DMS 273 (cell line): Measurements from ENCODE around the gene NDUFS6.
A peak's percentile ranks its signal among the peaks of the same experiment; 100 is the strongest.
"Not testable (repeated sequence)": the region's sequence is repeated elsewhere in the genome, so short reads cannot be mapped to it uniquely, and the experiment has no call there.

ENCODE experiments used
- DNase-seq: peaks from one replicate; lab custom pipeline; 2025; ENCODE audit not compliant: unreplicated experiment; lab: John Stamatoyannopoulos, UW

Gene NDUFS6

DNA sequence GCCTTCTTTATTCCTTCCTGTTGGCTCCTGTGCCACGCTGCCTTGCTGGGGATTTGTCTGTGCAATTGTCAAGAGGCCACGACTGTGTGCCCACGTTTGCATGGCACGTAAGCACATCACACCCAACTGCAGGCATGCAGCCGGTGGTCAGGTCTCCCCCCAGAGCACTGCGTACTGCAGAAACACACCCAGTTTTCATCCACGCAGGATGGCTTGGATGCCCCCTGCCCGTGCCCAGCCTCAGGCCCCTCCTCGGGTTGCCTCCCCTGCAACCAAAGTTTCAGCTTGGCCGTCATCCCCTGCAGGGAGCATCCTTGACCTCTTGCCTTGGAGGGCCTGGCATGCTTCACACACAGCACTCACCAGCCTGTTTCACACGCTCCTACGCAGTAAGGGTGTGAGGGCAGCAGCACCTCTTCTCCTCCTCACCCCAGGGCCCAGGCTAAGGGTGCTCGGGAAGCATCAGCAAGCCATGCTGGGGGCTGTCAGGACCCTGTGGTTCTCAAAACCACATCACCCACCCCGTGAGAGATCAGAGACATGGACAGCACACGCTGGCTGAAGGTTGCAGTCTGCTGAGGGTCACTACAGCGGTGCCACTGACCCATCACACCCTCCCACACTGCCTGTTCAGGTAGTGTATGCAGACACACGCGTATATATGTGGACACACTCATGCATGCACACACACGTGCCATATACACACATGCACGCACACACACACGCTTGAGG is 4.7 kb upstream of the NDUFS6 start:
- DNase-seq = no peak

DNA sequence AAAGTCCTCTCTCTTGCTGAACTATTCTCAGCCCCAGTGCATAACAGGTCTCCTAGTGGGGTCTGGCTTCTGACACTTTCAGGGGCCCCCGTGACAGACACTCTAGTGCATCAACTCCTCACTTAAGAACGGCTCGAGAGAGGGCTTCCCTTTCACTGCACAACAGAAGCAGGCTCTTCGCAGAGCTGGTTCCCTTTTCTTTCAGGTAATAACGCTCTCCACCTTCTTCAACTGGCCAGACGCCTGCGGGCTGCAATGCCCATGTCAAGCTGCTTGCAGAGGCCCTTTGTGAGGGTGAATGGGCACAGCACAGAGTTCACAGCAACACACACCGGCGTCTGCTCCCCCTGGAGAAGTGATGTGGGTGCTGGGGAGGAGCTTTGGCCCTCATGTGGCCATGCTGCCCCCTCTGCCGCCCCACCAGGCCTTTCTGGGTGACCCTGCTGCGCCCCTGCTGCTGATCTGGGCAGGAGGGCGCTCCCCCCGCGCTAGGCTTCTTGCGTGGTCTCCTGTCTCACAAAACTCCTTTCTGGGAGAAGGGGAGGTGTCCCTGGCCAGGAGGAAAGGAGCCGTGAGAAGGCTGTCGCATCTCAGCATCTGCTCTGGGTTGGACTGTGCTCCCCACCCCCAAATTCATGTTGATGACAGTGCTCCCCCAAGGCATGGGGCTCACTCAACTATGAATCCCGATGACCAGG is 4.0 kb upstream of the NDUFS6 start:
- DNase-seq = no peak

DNA sequence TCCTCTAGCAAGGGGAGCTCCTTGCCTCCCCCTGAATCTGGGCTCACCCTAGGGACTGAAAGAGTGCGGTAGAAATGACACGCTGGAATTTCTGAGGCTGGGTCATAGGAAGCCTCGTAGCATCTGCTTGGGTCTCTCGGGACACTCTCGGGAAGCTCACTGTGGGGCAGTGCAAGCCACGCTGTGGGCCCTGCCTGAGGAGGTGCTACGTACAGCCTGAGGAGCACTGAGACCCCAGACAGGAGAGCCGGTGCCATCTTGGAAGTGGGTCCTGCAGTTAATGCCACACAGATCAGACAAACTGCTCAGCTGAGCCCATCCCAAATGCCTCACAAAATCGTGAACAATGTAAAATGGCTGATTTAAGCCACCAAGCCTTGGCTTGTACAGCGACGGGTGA is 3.4 kb upstream of the NDUFS6 start:
- DNase-seq = no peak

DNA sequence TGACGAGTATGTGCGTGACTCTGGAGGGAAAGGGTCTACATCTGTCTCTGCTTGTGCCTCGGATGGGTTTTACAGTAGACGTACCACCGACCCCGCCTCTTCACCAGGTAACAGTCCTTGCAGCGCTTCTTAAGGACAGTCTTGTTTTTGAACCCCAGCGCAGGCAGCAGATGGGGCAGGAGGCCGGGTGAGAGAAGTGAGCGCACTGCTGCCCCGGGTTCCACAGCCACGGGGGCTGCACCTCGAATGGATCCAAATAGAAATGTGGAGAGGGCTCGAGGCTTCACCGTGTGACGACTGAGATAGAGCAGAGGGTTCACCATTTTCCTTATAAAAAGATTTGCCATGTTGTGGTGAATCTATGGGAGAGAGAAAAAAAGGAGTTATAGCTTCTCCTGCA is 2.6 kb upstream of the NDUFS6 start:
- DNase-seq = not testable (repeated sequence)

DNA sequence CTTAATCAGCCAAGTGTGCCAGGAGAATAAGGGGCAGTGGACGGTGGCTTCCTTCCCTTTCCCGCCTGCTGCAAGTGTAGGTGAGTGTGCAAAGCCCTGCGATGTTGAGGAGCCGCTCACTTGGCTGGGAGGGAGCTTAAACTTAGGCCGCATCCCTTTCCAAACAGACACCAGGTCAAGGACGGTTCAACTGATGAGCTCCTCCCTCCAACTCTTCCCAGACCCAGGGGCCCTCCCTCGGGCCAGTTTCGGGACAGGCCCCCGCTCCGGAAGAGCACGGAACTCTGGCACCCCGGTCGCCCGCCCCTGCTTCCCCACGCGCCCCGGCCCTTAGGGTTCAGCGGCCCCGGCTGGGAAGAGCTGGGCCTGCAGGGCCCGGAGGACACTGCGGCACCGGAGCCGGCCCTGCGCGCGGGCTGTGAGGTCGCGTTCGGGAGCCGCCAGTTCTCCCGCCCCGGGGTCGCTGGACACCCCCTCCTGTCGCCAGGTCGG is 2.1 kb upstream of the NDUFS6 start:
- DNase-seq = peak; percentile 39

DNA sequence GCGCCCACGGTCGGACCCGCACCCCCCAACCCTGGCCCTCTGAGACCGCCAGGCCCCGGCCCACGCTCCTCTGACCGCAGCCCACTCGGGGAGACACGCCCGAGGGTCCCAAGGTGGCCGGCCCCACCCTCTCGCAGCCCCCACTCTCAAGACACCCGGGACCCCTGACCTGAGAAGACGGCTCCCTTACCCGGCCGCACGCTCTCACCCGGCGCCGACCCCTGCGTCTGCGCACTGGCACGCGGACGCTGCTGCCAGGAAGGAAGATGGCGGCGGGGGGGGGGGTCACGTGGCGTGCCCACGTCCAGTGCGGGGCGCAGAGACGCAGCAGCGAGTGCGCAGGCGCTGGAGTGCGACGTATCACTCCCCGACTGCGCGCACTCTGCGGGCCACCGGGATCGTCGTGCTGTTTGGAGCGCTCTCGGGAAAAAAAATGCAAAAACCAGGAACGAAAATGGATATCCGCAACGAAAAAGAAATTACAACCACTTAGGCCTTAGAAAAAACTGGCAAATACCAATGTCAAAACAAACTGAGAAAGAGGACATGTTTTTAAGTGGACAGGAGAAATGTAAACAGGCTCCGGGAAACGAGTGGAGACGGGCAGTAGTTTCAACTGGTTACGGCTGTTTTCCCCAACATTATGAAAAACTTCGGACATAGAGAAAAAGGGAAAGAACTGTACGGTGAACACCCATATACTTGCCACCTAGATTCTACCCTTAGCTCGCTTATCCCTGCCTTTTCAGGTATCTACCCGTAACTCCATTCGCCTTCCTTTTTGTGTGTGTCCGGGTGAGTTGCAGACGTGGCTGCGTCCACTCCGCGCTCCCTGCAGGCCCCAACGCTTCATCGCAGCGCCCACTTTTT is 1.4 kb upstream of the NDUFS6 start, which contains the start of gene MRPL36:
Gene MRPL36 (minus strand): TSS at position 236 of the 870 bp plus-strand sequence. CDS start 902 bp downstream, outside the sequence.
- peak; percentile 97 for DNase-seq

DNA sequence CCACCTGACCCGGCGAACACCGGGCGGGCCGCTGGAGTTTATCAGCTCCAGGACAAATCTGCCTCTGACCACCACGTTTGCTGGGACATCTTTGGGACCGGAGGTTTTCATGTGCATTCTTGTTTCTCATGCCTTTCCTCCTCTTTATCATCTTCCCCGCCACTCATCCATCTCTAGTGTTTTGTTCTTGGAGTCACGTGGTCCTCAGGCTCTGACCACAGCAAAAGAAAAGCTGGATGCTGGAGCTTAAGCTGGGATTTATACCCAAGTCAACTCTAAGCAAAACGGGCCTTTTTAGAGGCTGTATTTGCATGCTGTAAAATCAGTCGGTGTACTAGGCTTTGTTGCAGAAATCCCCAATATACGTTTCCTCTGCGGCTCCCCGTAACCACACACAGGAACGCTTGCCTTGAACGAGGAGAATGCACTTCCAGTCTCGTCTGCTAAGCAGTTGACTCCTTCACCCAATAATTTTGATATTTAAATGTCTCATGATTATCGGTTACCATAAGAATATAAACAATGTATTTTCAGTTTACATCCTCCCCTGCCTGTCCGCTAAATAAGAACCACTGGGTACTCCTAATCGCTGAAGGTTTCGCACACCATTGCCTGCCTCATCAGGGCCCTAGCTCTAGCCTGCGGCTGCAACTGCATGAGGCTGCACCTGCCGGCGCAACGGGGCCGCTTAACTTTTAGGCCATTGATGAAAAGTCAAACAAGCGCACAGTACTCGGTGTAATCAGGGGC is 560 bp upstream of the NDUFS6 start:
- peak; percentile 84 for DNase-seq

DNA sequence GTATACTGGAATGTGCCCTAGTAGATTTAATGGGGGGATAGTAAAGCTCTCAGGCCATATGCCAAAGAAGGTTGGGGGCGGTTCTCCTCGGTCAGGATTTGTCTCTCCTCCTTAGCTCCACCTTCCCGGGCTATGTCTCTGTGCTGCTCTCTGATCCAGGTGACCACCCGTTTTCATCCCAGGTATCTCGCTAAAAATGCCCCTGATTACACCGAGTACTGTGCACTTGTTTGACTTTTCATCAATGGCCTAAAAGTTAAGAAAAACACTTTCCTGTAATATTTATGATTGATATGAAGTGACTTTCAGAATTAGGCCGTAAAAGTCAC is 724 bp downstream of the NDUFS6 start:
- peak; percentile 64 for DNase-seq

DNA sequence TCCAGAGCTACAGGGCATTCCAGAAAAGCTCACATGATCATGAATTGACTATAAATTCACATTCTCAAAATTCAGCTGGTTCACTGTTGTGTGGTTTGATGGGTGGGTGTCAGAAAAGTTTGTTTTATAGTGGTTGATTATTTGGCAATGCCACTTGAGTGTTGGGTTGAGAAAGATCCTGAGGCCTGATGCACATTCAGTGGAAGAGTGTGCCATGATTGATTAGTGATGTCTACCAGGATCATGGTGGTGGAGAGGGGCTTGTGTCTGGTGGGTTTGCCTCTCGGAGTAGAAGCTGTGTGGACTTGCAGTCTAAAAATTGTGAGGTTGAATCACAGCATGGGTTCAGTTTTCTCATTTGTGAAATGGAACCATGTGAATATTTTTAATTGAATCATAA is 2.0 kb downstream of the NDUFS6 start:
- DNase-seq = no peak

DNA sequence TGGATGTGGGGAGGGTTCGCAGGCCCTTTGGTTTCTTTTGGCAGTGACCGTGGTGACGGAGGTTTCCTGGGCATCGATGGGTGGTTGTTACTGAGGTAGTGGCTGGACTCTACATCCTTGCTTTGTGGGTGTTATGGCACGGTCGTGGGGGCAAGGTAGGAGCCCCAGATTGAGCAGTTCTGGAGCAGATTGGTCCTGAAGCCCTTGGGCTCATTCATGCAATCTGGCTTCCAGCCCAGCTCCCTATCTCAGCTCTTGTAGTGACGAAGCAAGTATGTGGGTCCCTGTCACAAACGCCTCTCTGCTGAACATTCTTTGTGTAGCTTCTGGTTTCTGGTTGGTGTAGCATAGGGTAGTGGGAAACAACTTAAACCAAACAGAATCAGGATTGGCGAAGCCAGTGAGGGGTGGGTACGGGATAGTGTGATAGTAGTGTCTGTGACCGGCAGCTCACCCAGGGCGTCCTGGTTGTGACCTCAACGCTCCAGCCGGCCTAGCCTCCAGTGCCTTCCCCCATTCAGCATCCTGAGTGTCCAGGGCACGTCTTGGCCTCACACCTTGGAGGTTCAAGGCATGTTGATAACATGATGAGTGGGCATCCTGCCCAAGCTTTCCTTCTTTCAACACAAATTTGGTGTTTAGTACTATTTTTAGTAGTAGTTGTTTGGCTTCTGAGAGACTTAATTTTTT is 2.9 kb downstream of the NDUFS6 start:
- no peak for DNase-seq

DNA sequence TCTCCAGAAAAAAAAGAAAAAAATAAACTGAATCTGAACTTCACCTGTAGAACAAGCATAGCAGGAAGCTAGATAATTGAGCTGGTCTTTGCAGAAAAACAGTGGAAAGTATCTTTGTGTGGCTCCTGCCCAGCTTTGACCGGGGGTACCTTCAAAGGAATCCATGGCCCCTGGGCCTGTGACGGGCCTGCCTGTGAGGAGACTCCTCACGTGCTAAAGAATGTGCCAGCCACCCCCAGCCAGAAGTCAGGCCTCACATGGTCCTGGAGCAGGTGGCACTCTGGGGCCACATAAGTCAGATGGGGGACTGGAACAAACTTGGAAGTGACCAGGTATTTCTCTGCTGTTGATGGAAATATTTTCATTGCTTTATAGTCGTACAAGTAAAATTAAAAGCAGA is 4.1 kb downstream of the NDUFS6 start:
- DNase-seq = no peak

DNA sequence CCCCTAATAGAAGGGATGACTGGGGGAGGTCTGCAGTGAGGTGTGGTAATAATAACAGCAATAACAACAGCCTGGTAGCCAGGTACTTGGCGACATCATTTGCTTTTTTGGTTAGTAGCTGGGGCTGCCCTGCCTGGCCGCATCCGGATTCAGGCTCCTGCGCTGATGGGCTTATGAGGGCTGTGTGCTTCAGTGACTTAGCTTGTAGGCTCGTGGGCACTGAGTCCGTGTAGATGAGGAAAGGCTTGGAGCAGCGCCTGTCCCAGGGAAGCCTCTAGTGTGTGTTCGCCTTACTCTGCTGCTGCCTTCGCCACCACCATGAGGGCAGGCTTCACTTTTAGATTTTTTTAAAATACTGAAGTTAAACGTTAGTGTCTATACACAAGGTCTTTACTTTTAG is 4.5 kb downstream of the NDUFS6 start:
- no peak for DNase-seq

DNA sequence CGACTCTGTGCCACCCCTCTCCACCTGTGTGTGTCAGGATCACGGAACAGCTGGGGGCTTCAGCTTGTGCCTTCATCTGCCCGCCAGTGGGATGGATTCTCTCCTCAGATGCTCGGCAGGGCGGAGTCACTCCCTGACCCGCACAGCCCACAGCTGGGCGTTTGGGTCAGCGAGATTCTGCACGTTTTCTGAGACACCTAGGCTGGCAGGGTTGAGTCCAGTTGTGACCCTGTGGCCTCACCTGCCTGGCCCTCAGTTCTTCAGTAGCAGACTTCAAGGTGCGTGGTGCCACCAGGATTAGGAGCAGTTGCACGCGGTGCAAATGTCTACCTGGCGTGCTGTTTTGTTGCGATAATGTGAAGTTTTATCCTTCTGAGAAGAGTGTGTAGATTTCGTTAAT is 5.0 kb downstream of the NDUFS6 start:
- no peak for DNase-seq

DNA sequence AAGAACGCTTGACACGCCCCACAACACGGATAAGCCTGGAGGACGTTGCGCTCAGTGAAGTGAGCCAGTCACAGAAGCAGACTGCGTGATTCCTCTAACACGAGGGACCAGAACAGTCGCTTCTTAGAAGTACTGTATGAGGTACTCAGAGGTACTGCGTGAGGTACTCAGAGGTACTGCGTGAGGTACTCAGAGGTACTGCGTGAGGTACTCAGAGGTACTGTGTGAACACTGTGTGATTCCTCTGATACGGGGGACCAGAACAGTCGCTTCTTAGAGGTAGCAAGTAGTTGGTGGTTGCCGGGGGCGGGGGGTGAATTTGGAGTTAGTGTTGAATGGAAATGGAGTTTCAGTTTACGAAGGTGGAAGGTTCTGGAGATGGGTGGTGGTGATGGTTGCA is 5.8 kb downstream of the NDUFS6 start:
- no peak for DNase-seq

DNA sequence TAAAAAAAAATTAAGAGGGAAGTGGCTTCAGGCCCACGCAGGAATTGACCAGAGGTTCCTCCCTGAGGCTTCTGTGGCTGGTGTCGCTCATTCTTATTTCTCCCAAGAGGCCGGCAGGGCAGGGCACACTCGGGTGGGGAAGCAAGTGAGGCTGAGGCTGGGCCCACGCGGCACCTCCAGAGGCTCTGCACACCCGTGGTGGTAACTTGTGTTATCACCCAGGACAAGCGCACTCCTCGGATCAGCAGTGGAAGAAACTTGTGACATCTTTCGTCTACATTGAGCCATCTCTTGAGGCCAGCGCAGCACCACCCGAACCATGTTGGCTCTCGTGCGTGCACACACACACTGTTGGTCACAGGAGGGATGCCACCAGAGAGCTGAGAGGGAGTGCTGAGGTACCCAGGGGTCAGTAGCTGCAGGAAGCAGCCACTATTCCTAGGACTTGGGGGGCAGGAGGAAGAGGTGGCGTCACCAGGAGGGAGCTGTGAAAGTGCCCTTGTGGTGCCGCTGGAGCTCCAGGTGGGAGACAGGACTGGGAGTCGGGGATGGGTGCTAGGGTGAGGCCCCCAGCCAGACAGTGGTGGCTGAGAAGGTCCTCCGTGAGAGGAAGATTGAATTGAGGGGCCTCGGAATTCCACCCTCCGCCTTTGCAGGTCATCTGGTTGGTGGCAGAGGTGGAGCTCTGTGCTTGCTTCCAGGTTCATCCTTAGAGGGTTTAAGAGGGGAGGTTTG is 6.4 kb downstream of the NDUFS6 start:
- DNase-seq = no peak

DNA sequence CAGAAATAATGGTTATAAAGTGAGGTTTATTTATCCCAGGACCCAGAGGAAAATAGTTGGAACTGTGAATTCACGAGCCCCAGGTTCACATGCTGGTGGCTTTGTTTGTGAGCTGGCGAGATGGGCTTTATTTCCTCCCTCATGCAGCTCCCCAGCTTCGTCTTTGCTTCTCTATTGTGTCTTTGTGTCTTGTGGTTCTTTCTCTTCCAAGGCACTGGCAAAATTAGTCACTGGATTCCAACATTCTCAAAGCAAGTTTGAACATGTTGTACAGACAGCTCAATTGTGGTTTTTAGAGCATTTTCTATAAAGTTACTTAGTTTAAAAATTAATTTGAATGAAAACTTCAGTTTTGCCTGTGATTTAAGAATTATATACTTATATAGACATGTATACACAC is 7.2 kb downstream of the NDUFS6 start:
- no peak for DNase-seq

DNA sequence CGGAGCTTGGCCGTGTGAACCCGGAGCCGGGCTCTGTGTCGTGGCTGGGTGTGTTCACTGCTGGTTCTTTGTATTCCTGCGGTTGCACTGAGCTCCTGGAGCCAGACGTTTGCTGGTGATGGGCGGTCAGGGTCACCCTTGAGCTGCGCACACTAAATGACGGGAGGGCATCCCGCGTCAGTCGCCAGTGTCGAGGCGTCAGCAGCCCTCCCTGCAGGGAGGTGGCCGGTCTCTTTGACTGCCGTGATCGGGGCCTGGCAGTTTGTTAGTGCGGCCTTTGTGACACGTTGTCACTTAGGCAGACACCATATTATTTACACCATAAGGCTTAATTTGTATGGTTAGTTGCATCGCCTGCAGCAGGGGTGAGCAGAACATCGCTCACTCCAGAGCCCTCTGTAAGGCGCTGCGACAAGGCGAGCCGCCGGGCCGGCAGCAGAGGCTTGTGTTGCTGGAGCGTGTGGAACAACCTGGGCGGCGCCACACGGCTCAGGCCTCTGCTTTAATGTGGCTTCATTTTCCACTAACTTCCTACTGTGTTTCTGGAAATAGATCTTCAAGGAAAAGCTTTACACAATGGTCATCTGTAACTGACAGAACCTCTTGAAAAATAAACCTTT is 8.3 kb downstream of the NDUFS6 start:
- DNase-seq = no peak

DNA sequence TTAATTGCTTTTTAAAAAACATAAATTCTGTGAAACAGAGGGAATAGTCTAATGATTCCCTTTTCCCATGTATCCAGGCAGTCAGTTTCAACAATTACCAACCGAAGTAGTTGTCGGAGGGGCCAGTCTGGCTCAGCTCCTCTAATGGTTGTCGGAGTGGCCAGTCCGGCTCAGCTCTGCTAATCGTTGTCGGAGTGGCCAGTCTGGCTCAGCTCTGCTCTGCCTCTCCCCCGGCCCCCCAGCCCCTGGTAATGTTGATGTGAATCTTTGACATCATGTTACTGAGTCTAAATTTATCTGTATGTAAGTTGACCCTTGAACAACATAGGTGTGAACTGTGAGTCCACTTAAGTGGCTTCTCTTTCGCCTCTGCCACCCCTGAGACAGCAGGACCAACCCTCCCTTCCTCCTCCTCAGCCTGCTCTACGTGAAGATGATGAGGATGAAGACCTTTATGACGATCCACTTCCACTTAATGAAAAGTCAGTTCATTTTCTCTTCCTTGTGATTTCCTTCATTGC is 9.4 kb downstream of the NDUFS6 start:
- DNase-seq = no peak
